Right forelimb (tissue), 1 donor: ENCODE results near the gene NDST3.
"Not testable (repeated sequence)": the region's sequence is repeated elsewhere in the genome, so short reads cannot be mapped to it uniquely, and the experiment has no call there.

Experiments
- DNase-seq: peaks from one replicate; pipeline ENCODE4 v3.0.0-alpha.2; 2018

Gene NDST3

DNA sequence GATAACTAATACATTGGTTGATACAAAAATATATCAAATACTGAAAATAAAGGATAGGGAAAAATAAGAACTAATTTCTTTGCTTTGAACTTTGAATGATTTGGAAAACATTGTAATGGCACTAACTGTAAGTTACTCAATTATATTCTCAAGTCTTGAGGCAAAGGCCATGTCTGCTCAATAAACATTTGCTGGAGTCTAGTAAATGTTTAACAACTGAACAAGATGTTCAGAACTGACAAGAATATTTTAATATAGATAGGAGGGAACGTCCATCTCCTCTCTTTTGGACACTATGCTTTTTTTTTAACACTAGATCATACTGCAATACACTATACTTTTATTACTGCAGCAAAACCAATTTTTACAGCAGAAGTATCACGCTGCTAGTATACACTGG is 242.3 kb downstream of the NDST3 start:
- DNase-seq = no peak

DNA sequence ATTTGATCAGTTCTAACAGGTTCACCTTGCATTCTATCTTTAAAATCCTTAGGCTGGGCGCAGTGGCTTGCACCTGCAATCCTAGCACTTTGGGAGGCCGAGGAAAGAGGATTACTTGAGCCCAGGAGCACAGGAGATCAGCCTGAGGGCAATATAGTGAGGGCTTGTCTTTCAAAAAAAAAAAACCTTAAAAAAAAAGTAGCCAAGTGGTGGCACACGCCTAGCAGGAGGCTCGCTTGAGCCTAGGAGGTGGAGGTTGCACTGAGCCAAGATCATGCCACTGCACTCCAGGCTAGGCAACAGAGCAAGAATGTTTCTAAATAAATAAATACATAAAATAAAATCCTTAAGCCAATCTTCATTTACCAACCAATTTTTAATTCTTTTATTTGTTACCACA is 243.0 kb downstream of the NDST3 start:
- no peak for DNase-seq

DNA sequence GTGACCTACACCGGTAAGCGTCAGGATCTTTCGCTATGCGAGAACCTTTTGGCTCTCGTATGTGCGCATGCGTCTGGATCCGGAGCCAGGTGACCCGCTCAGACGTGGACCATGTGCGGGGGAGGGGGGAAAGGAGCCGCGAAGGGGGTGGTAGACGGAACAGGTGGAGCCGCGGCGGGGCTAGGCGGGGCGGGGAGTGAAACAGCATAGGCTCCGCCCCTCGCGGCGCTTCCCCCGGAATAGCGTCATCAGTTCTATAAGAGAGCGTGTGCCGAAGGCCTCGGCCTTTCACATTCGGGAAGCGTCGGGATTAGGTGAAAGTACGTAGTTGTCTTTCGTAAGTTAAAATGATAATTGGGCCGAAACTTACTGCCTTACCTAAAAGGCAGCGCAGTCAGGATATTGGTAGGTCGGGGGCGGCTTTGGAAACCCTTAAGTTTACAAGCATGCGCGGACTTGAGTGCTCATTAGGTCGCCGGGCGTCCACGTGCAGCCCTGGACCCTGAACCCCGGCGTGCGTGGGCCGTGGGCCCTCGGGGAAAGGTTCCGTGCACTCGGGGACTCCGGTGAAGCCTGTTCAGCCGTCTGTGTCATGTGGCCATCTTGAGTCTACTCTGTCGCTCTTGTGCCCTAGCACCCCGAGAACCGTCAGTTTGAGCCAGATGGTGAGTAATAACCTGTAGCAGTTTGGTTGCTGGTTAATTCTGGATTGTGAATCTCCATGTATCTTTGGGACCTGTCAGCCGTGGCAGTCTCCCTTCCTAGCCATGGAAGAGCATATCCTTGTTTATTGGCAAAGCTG is 244.4 kb downstream of the NDST3 start:
- peak; percentile 94 for DNase-seq

DNA sequence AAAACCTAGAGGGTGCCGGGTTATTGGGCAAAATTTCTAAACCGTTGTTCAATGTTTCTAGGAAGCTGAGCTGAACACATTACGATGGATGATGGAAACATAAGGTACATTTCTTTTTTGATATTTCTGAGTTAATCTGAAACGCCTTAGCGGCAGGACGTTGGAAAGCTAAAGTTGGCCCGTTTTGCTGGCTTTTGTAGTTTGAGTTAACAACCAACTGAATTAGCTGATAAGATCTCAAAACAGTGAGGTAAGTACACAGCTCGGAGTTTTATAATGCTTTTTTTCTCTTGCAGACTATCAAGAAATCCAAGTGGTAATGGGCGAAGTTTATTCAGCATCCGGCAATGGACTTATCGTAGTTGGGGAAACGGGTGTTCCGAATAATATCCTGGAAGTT is 245.0 kb downstream of the NDST3 start:
- no peak for DNase-seq

DNA sequence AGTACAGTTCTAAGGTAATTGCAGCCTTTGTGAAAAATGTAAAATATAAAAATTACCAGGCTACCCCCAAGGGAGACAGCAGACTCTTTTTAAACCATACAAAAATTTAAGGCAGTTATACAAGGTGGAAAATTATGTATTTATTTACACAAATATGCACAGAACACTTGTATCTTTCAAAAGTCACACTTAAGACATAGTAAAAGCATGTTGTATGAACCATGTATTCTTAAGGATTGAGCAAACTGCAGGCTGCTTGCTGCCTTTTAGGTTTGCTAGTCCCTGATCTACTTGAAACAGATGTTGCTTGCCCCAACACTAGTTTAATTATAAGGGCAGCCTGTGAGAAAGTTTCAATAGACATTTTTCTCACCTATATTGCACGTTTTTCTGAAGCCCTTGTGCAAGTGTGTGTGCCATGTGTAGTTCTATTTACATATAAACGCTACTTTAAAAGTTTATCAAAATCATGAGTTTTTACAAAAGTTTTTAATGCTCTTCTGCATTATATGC is 245.7 kb downstream of the NDST3 start:
- DNase-seq = no peak

DNA sequence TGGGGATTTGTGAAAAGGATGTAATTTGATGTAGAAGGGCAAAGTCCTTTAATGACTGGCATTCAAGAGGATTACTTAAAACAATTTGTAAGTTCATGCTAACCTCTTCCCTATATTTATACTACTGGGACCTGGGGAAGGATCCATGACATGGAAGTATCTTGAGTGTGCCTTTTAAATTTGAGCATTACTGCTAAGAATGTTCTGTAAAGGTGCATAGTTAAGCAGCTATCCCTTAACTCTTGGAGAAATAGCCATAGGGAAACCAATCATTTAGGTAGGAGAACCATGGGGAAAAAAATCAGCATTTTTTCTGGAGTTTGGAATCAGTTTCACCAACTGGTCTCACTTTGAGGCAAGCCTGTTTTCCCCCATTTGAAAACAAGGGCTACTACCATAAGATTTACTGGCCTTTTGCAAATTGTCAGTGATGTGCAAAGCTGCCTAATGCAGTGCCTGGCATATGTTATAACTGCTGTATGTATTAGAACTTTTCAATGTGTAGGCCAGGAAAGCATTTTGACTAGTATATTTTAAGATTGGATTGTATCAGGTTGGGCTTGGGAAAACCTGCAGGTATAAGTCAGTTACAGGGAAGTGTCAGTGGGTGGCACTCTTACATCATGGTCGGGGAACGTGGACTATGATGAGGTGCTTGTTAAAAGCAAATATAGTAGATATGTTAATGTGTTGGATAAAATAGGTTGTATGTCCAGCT is 246.4 kb downstream of the NDST3 start:
- DNase-seq = peak; percentile 58

DNA sequence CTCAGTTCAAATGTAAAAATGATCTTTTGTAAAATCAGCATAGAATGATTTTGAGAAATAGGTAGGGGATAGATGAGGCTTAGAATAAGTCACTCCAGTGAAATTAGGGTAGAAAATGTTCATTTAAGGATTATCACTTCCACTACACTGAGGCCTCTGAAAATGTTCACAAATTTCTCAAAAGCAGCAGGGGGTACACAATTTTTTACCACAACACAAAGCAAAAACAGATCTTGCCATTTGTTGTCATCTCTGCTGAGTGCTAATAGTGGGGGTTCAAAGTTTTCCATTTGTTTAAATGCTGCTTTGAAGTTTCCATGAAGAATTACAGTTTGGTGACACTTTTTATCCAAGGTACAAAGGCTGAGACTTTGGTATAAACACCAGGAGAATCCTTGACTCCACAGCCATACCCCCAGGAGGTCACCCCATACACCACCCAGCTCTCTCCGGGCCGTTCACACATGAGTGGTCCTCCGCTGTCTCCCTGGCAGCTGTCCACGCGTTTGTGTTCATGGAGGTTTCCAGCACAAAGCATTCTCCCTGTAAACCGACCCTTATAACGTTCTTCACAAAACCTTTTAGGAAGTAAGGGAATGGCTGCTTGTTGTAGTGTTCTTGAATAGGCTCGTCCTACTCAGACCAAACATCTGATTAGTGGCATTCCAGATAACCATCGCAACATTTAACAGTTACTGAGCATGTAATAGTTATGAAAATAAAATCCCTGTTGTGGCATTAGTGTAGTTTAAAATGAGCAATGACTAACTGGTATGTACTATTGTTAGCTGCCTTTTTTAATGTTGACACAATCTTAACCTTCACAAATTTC is 247.5 kb downstream of the NDST3 start:
- DNase-seq = no peak

DNA sequence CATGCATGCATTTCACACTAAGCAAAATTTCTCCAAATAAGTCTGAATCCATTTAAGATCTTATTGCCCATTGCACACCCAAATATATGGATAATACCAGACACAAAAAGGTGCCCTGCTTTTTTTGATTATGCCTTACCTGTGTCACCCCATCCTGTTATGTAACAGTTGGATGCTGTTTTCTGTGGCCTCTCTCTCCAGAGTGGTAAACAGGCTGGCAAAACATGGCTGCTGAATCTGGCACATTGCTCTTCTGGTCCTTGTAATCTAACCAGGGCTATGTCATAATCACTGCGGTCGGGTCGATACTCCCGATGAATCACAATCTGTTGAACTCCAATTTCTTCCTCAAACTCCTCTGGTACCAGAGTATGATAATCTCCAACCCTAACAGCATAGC is 248.4 kb downstream of the NDST3 start:
- DNase-seq = no peak

DNA sequence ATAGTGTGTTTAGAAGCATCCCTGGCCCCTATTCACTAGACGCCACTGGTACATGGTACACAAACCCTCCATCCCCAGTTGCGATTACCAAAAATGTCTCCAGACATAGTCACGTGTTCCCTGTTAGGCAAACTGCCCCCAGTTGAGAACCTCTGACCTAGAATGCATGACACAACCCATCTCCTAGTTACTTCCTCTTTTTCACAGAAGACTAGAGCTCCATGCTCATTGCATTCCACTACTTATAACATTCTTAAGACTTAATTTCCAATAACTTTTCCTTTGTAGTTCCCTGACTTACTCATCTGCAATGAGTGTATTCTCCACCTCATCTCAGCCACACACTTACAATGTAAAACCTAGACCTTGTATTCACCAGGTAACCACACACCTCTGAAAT is 249.9 kb downstream of the NDST3 start:
- DNase-seq = no peak

DNA sequence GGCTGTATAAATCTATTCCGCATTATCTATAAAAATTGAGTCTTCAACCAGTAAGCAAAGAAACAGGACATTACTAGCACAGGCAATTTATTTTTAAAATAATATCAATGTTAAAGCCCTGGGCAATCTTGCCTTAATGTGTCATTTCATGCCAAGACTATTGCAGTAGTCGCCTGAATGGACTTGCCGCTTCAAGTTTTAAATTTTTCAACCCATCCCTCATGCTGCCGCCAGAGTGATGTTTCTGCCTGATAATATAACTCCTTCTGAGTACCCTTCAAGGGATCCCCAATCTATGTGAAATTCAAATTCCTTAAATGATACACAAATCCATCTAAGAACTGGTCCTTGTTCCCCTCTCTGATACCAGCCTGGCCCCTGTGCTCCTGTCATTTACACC is 251.6 kb downstream of the NDST3 start:
- no peak for DNase-seq

DNA sequence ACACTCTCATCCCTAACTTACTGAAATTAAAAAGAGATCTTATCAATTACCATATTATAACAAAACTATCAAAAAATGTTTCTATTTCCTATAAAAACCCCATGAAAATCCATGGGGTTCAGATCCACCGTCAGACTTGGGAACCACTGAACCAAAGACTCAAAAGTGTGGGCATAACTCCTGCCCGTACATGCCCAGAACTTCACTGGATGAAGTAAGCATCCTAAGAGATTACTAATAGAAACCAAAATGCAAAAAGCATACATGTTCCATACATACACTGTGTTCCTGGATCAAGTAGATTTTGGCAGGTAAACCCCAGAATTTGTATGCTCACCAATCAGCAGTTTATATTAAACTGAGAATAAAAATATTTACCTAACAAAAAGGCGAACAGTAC is 252.4 kb downstream of the NDST3 start:
- no peak for DNase-seq

DNA sequence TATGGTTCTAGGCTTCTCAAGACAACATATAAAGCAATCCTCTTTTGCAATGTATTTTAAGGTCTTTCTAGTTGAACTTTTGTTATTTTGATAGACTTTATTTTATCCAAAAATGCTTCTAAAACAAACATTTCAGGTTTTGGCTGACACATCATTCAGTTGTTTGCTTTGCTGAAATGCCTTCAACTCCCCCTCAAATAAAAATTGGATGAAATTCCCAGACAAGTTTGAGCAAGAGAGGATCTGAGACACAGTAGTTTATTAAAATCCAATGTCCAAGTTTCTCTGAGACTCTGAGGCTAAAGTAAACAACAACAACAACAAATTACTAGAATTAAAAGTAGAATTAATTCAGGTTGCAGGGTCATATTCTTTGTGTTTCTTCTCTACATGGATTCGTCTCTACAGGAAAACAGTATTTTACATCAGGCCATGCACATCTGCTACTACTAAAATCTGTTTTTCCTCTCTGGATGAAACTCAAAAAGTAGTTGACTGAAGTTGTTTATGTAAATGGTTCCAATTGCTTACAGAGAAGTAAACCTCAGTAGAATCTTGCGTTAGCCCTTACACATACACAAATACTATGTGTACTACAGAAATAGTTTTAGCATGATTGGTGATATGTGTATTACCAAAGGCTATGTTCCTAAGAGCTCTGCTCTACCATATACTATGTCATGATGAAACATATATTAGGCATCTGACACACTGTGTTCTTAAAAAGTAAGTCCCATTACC is 253.6 kb downstream of the NDST3 start:
- DNase-seq = no peak

DNA sequence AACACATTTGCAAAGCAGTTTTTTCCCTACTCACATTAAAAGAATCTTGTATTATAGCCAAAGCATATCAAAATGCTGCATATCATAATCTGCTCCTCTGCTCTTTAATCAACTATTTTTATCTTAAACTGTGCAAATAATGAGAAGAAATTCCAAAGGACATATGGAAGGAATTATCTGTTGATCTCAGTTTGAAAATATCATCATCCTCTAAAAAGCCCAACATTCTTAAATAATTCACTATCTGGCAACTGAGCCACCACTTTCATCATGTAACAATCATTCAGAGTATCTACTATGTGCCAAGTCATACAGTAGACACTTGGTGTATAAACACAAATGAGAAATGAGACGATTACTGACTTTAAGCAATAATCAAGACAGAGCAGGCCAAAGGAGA is 255.5 kb downstream of the NDST3 start:
- DNase-seq = no peak

DNA sequence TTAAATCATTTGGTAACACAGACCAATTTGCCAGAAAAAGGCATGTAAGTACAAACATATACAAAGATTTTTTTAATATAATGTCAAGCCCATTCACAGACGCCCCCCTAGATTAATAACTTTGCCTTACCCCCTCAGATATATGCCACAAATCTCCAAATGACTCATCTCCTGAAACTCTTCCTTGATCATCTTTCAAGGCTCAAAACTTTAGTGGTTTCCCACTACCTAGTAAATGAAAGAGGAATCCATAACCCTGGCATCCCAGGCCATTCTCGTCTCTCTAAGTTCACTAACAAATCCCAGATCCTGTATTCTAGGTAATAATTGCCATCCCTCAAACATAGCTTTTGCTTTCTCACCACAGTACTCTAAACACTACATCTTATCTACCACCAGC is 256.7 kb downstream of the NDST3 start:
- no peak for DNase-seq

DNA sequence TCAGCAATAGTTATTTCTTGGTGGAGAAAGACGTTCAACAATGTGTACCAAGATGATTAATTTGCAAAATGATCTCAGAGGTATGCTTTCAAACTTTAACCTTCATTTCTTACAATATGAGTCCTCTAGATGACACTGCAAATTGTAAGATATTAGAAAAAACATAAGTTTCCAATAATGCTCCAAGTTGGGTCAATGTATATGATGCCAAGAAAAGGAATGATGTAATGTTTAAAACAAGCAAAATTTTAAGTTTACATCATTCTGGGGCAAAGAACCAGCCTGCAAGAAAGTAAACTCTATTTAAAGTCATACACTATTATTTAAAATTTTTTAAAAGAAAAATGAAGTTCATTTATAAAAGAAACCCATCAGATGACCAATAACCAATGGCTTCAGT is 262.4 kb downstream of the NDST3 start:
- no peak for DNase-seq

DNA sequence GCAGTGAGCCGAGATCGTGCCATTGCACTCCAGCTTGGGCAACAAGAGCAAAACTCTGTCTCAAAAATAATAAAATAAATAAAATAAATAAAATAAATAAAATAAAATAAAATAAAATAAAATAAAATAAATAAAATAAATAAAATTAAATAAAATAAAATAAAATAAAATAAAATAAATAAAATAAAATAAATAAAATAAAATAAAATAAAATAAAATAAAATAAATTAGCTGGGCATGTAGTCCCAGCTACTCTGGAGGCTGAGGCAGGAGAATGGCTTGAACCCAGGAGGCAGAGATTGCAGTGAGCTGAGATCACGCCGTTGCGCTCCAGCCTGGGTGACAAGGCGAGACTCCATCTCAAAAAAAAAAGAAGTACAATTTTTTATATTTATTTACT is 265.3 kb downstream of the NDST3 start:
- not testable (repeated sequence) for DNase-seq

DNA sequence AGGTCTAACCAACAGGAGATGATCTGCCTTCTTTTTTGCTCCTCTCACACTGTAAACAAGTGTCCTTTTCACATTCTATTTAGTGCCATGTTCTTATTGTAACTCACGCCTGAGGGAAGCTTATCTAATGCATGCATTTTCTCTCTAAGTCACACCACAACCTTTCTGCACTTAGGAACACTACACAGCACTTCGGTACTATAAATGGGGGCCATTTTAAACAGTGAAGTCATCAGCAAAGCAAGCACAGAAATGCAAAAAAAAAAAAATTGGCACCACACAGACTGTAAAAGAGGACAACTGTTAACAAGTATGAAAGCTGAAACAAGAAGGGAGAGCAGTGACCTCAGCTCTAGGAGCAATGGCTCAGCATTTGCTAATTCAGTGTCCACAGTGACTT is 273.4 kb downstream of the NDST3 start:
- DNase-seq = no peak
